ENCODE measurements around the gene CORO7. TPM values are rescaled to one million over a fixed set of nuclear protein-coding genes. Genes with fewer than 3 reads are reported as not detected.

The CORO7 gene
- total and polyA plus RNA-seq, 9 donors = 1.3 to 29.5 (median 17.9) TPM

DNA sequence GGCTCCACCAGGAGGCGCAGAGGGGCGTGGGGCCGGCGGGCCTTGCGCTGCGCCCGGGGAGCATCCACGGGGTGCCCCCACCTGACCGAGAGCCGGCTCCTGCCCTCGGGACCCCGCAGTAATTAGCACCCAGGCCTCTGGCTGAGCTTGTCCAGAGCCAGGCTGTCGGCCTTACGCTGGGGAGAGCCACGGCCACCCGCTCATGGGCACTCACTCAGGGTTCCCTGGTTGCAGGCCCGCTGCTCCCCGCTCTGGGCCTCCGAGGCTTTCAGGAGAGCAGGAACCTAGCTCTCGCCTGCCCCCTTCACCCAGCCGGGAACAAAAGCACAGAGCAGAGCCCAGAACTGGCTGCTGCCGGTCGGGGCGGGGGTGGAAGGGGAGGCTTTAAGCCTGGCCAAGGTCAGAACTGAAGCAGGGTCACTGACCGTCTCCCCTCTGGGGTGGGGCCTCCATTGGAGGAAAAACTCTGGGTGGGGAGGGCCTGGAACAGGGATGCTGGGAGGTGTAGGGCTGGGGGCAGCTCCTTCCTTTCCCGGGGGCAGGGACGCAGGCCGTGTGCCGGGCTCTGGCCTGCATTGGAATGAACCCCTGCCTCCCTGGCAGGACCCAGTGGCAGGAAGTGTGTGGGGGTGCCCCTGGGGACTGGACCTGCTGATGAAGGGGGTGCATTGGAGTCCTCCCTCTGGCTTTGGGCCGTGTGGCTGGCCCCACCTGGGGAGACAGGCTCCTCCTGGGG, 88.2 kb downstream of the CORO7 start:
- Histone ChIP-seq H3K36me3 (no peaks in the 10 kb centered on the region), H3K4me1 (ENCODE audit: insufficient read depth) (peaks cover 35% of the 10 kb centered on the region), H3K4me3 (peak overlapping the region; percentile 50), H3K9me3 (no peaks in the 10 kb centered on the region), H3K27me3 (no peaks in the 10 kb centered on the region), H3K27ac (peak overlapping the region; percentile 63 to 67)
- TF ChIP-seq, protein P1, sequence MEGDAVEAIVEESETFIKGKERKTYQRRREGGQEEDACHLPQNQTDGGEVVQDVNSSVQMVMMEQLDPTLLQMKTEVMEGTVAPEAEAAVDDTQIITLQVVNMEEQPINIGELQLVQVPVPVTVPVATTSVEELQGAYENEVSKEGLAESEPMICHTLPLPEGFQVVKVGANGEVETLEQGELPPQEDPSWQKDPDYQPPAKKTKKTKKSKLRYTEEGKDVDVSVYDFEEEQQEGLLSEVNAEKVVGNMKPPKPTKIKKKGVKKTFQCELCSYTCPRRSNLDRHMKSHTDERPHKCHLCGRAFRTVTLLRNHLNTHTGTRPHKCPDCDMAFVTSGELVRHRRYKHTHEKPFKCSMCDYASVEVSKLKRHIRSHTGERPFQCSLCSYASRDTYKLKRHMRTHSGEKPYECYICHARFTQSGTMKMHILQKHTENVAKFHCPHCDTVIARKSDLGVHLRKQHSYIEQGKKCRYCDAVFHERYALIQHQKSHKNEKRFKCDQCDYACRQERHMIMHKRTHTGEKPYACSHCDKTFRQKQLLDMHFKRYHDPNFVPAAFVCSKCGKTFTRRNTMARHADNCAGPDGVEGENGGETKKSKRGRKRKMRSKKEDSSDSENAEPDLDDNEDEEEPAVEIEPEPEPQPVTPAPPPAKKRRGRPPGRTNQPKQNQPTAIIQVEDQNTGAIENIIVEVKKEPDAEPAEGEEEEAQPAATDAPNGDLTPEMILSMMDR (IDR thresholded peaks at IDR 0.05) = peak; percentile 67 to 76 (median 74)
- TF ChIP-seq EP300 (IDR thresholded peaks at IDR 0.05) = no peak
- 2 to 5% (median 3%) methylated on average over 16 to 30 of the region's 30 CpGs for WGBS, 3 donors
- DNase-seq = peak; percentile 88 to 91 (median 90)
- intact Hi-C loops (cut with DNase I) = loop anchor here (2.0 to 10.0 kb wide), 6 partner anchors 36 to 127 kb away; partner anchors contain the start of gene TFAP4 (in 1 of the 4)

- no peaks in the 10 kb centered on the region for H3K36me3 ChIP-seq
- peak overlapping the region; percentile 50 for H3K4me3 ChIP-seq
- intact Hi-C loops (cut with DNase I) = loop anchor here (2.0 to 10.0 kb wide), 6 partner anchors 35 to 127 kb away; partner anchors contain the start of gene TFAP4 (in 1 of the 4)
- no peaks in the 10 kb centered on the region for H3K27me3 ChIP-seq
- DNase-seq = peak in 2 of 5 donors; percentile 46 to 53
- WGBS, 3 donors = 4 to 15% (median 6%) methylated on average over 11 to 57 of the region's 57 CpGs
- peak overlapping the region; percentile 63 to 67 for H3K27ac ChIP-seq
- no peaks in the 10 kb centered on the region for H3K9me3 ChIP-seq
- peaks cover 36% of the 10 kb centered on the region for H3K4me1 ChIP-seq (ENCODE audit: insufficient read depth)
- TF ChIP-seq, protein P1 (IDR thresholded peaks at IDR 0.05) = no peak
- TF ChIP-seq EP300 (IDR thresholded peaks at IDR 0.05) = no peak
- no peak for TF ChIP-seq POLR2A (IDR thresholded peaks at IDR 0.05)
Measured at GRCh38 chr16:4327386-4328045, 88.9 kb downstream of the CORO7 start.

DNA sequence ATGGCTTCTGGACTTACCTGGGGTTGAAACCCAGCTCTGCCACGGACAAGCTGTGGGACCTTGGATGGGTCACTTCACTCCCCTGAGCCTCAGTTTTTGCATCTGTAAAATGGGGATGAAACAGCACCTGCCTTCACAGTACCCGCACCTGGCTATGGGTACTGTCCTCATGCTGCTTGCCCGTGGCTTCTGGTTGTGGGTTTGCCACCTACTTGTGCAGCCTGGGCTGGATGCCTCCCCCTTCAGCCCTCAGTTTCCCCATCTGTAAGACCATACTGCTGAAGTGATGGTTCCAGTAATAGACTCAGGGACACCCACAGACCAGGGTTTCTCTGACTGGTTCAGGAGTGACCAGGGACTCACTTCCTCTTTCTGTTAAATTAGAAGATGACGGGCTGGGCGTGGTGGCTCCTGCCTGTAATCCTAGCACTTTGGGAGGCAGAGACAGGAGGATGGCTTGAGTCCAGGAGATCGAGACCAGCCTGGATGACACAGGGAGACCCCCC, 91.1 kb downstream of the CORO7 start:
- Histone ChIP-seq H3K27ac (peak overlapping the region in 1 of 2 donors; percentile 88), H3K9me3 (no peaks in the 10 kb centered on the region), H3K4me3 (no peak overlapping the region), H3K36me3 (no peaks in the 10 kb centered on the region), H3K4me1 (ENCODE audit: insufficient read depth) (peaks cover 45% of the 10 kb centered on the region), H3K27me3 (no peaks in the 10 kb centered on the region)
- 73 to 82% (median 79%) methylated on average over 6 of the region's 6 CpGs for WGBS, 3 donors
- TF ChIP-seq POLR2A (IDR thresholded peaks at IDR 0.05) (no peak), EP300 (IDR thresholded peaks at IDR 0.05) (no peak)
- TF ChIP-seq, protein P1 (IDR thresholded peaks at IDR 0.05) = no peak
- DNase-seq = no peak
- intact Hi-C loops (cut with DNase I) = loop anchor here (5.0 to 10.0 kb wide), 4 partner anchors 33 to 123 kb away; partner anchors contain the start of gene TFAP4 (in 1 of the 4)

DNA sequence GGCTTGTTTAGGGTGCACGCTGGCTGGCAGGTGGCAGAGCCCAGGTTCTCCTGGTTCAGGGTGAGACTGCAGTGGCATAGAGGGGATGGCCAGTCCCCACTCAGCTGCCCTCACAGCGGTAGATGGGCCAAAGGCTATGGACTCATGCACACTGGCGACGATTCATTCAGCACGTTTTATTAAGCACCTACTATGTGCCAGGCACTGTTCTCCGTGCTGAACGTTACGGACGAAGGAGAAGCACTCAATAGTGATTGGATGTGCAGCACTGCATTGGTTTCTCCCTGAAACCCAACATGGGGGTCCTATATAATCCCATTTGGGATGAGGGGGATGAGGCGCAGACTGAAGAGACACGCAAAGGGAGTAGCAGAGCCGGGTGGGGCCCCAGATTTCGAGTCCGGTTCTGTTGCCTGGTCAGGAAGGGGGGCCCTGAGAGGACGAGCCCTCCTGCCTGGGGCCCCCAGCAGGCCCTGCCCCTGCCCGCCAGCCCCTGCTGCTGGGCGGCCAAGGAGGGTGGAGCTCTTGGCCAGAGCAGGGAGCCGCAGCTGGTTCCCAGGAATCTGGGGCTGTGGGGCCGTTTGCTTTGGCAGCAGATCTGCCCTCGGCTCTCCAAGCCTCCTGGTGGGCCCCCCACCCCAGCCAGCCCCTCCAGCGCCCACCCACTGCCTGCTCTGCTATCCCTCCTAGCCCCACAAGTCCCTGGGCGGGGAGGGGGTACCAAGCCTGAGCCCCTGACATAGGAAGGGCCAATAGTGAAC, 91.7 kb downstream of the CORO7 start:
- WGBS, 3 donors = 46 to 52% (median 49%) methylated on average over 22 of the region's 22 CpGs
- no peaks in the 10 kb centered on the region for H3K27me3 ChIP-seq
- TF ChIP-seq POLR2A (IDR thresholded peaks at IDR 0.05) (no peak), EP300 (IDR thresholded peaks at IDR 0.05) (no peak)
- TF ChIP-seq, protein P1 (IDR thresholded peaks at IDR 0.05) = no peak
- DNase-seq = peak in 2 of 5 donors; percentile 42 to 55
- H3K27ac ChIP-seq = peak overlapping the region; percentile 39 to 88
- peaks cover 50% of the 10 kb centered on the region for H3K4me1 ChIP-seq (ENCODE audit: insufficient read depth)
- H3K9me3 ChIP-seq = no peaks in the 10 kb centered on the region
- H3K4me3 ChIP-seq = no peak overlapping the region
- no peaks in the 10 kb centered on the region for H3K36me3 ChIP-seq
- intact Hi-C loops (cut with DNase I) = loop anchor here (5.0 to 10.0 kb wide), 4 partner anchors 32 to 122 kb away; partner anchors contain the start of gene TFAP4 (in 1 of the 4)

Measured in ovary (tissue), 9 donors.